Breast epithelium (tissue), 4 donors: ENCODE data around the gene AMZ1. TPM values are rescaled to one million over a fixed set of nuclear protein-coding genes. Genes with fewer than 3 reads are reported as not detected.

Experiments
- DNase-seq, 2 donors: peaks; one replicate each; pipeline ENCODE4 v3.0.0-alpha.2; 2019; ENCODE audit warnings: low spot score in 2 of 2
- H3K27ac ChIP-seq, 2 donors: fragments of 200-600 bp; sonication (generic) in 1 of 2; one replicate each; pipeline ENCODE4 v1.5.1; 2016 to 2019; ENCODE audit warnings: mild to moderate bottlenecking in 1 of 2
- H3K27me3 ChIP-seq, 2 donors: fragments of 200-600 bp; sonication (generic) in 1 of 2; one replicate each; pipeline versions ENCODE4 v1.5.1 to v1.6.0; 2017 to 2019; ENCODE audit warnings: control low read depth in 1 of 2, mild to moderate bottlenecking in 1 of 2
- H3K36me3 ChIP-seq: fragments of 200-600 bp; one replicate; pipeline ENCODE4 v1.5.1; 2019
- H3K4me1 ChIP-seq, 2 donors: fragments of 200-600 bp; sonication (generic); one replicate each; pipeline ENCODE4 v1.5.1; 2016 to 2019; ENCODE audit warnings: control low read depth in 1 of 2
- H3K4me3 ChIP-seq, 3 donors: fragments of 200-600 bp; sonication (generic); 1 replicate in 2 of 3; 2 replicates in 1 of 3; pipeline ENCODE4 v1.5.1; 2016 to 2019; ENCODE audit warnings: mild to moderate bottlenecking in 3 of 3, moderate library complexity in 2 of 3
- H3K9me3 ChIP-seq, 2 donors: fragments of 200-600 bp; sonication (generic) in 1 of 2; one replicate each; pipeline ENCODE4 v1.5.1; 2016 to 2019; ENCODE audit warnings: control low read depth in 1 of 2
- CTCF ChIP-seq, 3 donors: fragments of 450-650 bp; IDR thresholded peaks; one replicate each; pipeline ENCODE4 v1.5.1; 2016 to 2017; ENCODE audit warnings: antibody characterized with exemption in 3 of 3, mild to moderate bottlenecking in 3 of 3, moderate library complexity in 3 of 3
- POLR2A ChIP-seq: fragments of 450-650 bp; IDR thresholded peaks from one replicate; pipeline ENCODE4 v1.6.1; 2016; ENCODE audit warnings: antibody characterized with exemption, mild to moderate bottlenecking, moderate library complexity
- POLR2AphosphoS5 ChIP-seq, 3 donors: sonication (generic); formaldehyde crosslinking; IDR thresholded peaks; one replicate each; pipeline ENCODE4 v1.6.1; 2017; ENCODE audit warnings: antibody characterized with exemption in 3 of 3
- intact Hi-C: fragments of 100-400 bp; cut with DNase I; formaldehyde crosslinking; loops from one replicate; pipeline ENCODE4 v1.15.1; 2023; ENCODE audit warnings: low total_unique reads
- total RNA-seq, 3 donors: library from RNA; depleted of rRNA; stranded (reverse); fragments of >200 nt; gene quantifications; one replicate each; pipeline ENCODE4 v1.1.0, GENCODE V29; 2016

Gene AMZ1
- total RNA-seq, 3 donors from 2014 or later, result 0.16 to 0.88 (median 0.33) TPM

GRCh38 chr7:2728316-2729030 lies 40.5 kb downstream of the AMZ1 start:
- intact Hi-C loops, result no loop called here
- TF ChIP-seq POLR2A (no peak), CTCF (IDR thresholded peaks at IDR 0.05) (no peak), POLR2AphosphoS5 (IDR thresholded peaks at IDR 0.05) (no peak)
- H3K27ac ChIP-seq, result peak overlapping the region in 1 of 2 donors; percentile 26
- no peaks in the 10 kb centered on the region for H3K36me3 ChIP-seq
- no peak for DNase-seq
- H3K4me1 ChIP-seq, result no peaks in the 10 kb centered on the region
- H3K4me3 ChIP-seq, result no peak overlapping the region
- no peaks in the 10 kb centered on the region for H3K27me3 ChIP-seq
- H3K9me3 ChIP-seq, result no peaks in the 10 kb centered on the region

GRCh38 chr7:2729031-2729892 lies 41.3 kb downstream of the AMZ1 start:
- Histone ChIP-seq H3K36me3 (no peaks in the 10 kb centered on the region), H3K4me3 (no peak overlapping the region), H3K27ac (peak overlapping the region in 1 of 2 donors; percentile 26), H3K4me1 (no peaks in the 10 kb centered on the region), H3K27me3 (no peaks in the 10 kb centered on the region), H3K9me3 (no peaks in the 10 kb centered on the region)
- TF ChIP-seq POLR2A (no peak), CTCF (IDR thresholded peaks at IDR 0.05) (no peak), POLR2AphosphoS5 (IDR thresholded peaks at IDR 0.05) (no peak)
- DNase-seq, result no peak
- intact Hi-C loops, result no loop called here

- Histone ChIP-seq H3K9me3 (no peaks in the 10 kb centered on the region), H3K27ac (no peak overlapping the region)
- intact Hi-C loops, result no loop called here
These were observed 42.1 kb downstream of the AMZ1 start for GRCh38 chr7:2729893-2730716.

More at GRCh38 chr7:2729893-2730716, 42.1 kb downstream of the AMZ1 start:
- H3K36me3 ChIP-seq, result no peaks in the 10 kb centered on the region
- H3K4me1 ChIP-seq, result no peaks in the 10 kb centered on the region
- DNase-seq, result no peak
- H3K4me3 ChIP-seq, result no peak overlapping the region
- H3K27me3 ChIP-seq, result no peaks in the 10 kb centered on the region
- TF ChIP-seq POLR2A (no peak), CTCF (IDR thresholded peaks at IDR 0.05) (no peak), POLR2AphosphoS5 (IDR thresholded peaks at IDR 0.05) (no peak)
